ENCODE measurements around the gene CALR.
A peak's percentile ranks its signal among the peaks of the same experiment; 100 is the strongest.
"Not testable (repeated sequence)": the region's sequence is repeated elsewhere in the genome, so short reads cannot be mapped to it uniquely, and the experiment has no call there.

The CALR gene

DNA sequence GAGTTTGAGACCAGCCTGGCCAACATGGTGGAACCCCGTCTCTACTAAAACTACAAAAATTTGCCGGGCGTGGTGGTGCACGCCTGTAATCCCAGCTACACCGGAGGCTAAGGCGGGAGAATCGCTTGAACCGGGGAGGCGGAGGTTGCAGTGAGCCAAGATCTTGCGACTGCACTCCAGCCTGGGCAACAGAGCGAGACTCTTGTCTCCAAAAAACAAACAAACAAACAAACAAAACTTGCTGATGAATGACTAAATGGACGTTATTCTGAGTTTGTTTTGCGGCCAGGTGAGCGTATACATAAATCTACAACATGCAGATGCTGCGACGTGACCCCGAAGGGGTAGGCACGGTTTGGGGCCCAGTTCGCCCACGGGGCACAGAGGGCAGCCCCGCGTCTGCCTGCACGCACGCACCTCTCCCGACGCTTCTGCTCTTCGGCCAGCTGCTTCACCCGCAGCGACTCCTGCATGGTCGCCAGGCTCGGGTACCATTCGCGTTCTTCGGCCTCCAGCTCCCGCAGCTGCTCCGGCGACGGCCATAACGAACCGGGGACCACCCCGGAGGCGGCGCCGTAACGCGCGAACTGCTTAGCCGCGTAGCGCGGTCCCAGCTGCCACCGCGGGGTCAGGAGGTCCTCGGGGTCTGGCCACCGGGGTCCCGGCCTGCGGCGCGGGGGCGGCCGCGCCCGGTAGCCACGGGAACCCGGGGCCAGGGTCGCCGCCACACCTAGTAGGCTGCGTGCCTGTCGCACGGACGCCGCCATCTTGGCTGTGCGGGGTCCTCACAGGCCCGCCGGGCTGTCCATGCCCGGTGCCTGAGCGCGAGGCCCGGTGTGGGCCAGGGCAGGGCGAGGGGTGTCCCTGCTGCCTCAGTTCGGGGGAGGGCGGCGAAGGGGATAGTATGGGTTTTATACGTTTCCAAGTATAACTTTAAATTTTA lies 18.3 kb downstream of the CALR start, which contains the start of gene GADD45GIP1:
Gene GADD45GIP1 (minus strand): TSS at position 778 of the 943 bp plus-strand sequence. CDS start 11 bp downstream, at position 767.
- peak within 1 kb of the TSS; percentile 85 for H3K9ac ChIP-seq (ENCODE audit: low read length)
- no peaks in the 10 kb centered on the region for H3K9me3 ChIP-seq (ENCODE audit: control insufficient read depth, low read depth, low read length)
- peak within 1 kb of the TSS; percentile 18 for H3K27ac ChIP-seq (ENCODE audit: low read length)
- H3K27me3 ChIP-seq (ENCODE audit: control insufficient read depth, insufficient read depth, low read length), result no peaks in the 10 kb centered on the region
- H3K36me3 ChIP-seq (ENCODE audit: control insufficient read depth, low read depth, low read length), result peaks cover 26% of the 10 kb centered on the region
- peaks cover 9% of the 10 kb centered on the region for H3K4me1 ChIP-seq (ENCODE audit: control insufficient read depth, low read depth, low read length)
- H3K4me3 ChIP-seq (ENCODE audit: low read length), result peak within 1 kb of the TSS; percentile 90

- not testable (repeated sequence) for H3K9me3 ChIP-seq (ENCODE audit: control insufficient read depth, low read depth, low read length); H3K4me1 ChIP-seq (ENCODE audit: control insufficient read depth, low read depth, low read length); H3K27ac ChIP-seq (ENCODE audit: low read length); H3K27me3 ChIP-seq (ENCODE audit: control insufficient read depth, insufficient read depth, low read length)
- H3K4me3 ChIP-seq (ENCODE audit: low read length), result peak overlapping the region; percentile 90
- peaks cover 20% of the 10 kb centered on the region for H3K36me3 ChIP-seq (ENCODE audit: control insufficient read depth, low read depth, low read length)
- H3K9ac ChIP-seq (ENCODE audit: low read length), result peak overlapping the region; percentile 85
These were observed 19.1 kb downstream of the CALR start for GRCh38 chr19:12957389-12957952.

DNA sequence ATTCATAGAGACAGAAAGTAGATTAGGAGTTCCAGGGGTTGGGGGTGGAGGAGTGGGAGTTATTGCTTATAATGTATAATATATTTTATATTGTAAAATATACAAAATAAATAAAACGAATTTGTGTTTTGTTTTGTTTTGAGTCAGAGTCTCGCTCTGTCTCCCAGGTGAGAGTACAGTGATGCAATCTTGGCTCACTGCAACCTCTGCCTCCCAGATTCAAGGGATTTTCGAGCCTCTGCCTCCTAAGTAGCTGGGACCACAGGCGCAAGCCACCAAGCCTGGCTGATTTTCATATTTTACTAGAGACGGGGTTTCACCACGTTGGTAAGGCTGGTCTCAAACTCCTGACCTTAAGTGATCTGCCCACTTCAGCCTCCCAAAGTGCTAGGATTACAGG lies 21.1 kb downstream of the CALR start:
- no peak overlapping the region for H3K9ac ChIP-seq (ENCODE audit: low read length)
- H3K9me3 ChIP-seq (ENCODE audit: control insufficient read depth, low read depth, low read length), result no peaks in the 10 kb centered on the region
- peaks cover 4% of the 10 kb centered on the region for H3K4me1 ChIP-seq (ENCODE audit: control insufficient read depth, low read depth, low read length)
- no peak overlapping the region for H3K4me3 ChIP-seq (ENCODE audit: low read length)
- H3K36me3 ChIP-seq (ENCODE audit: control insufficient read depth, low read depth, low read length), result peaks cover 6% of the 10 kb centered on the region
- H3K27ac ChIP-seq (ENCODE audit: low read length), result no peak overlapping the region
- no peaks in the 10 kb centered on the region for H3K27me3 ChIP-seq (ENCODE audit: control insufficient read depth, insufficient read depth, low read length)

DNA sequence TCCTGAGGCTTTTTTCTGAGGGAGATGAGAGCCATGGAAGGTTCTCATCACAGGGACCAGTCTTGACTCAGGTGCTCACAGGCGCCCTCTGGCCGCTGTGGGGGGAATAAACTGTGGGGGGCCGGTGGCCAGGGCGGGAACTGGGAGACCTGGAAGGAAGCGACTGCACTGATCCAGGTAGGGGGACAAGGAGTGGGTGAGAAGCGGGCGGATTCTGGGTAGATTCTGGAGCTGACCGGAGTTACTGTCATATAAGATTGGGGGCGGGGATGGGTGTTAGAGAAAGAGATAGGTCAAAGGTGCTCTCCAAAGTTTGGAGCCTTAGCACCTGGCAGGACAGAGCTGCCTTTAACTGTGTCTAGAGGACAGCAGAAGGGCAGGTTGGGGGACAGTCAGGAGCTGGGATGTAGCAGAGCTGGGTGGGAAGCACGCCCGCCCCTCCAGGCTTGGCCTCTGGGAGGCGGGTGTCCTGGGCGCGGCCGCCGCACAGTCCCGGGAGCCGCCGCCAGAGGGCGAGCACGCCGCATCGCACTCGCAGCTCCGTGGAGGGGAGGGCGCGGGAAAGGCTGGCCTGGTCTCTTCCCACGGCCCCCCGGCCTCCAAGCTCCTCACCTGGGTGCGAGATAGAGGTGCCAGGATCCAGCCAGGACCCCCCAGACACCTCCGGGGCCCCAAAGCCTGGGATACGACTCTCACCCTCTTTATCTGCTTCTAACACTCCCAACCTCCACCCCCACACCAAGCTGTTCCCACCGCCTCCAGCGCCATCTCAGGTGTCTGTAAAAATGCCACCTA lies 26.8 kb downstream of the CALR start:
- Histone ChIP-seq H3K27ac (ENCODE audit: low read length) (peak overlapping the region; percentile 87), H3K36me3 (ENCODE audit: control insufficient read depth, low read depth, low read length) (no peaks in the 10 kb centered on the region), H3K4me1 (ENCODE audit: control insufficient read depth, low read depth, low read length) (peaks cover 3% of the 10 kb centered on the region), H3K27me3 (ENCODE audit: control insufficient read depth, insufficient read depth, low read length) (no peaks in the 10 kb centered on the region), H3K4me3 (ENCODE audit: low read length) (peak overlapping the region; percentile 60), H3K9ac (ENCODE audit: low read length) (peak overlapping the region; percentile 62), H3K9me3 (ENCODE audit: control insufficient read depth, low read depth, low read length) (no peaks in the 10 kb centered on the region)

GRCh38 chr19:12965812-12966135 lies 27.4 kb downstream of the CALR start:
- Histone ChIP-seq H3K27ac (ENCODE audit: low read length) (no peak overlapping the region), H3K4me3 (ENCODE audit: low read length) (peak overlapping the region; percentile 60), H3K9ac (ENCODE audit: low read length) (peak overlapping the region; percentile 62), H3K36me3 (ENCODE audit: control insufficient read depth, low read depth, low read length) (no peaks in the 10 kb centered on the region), H3K4me1 (ENCODE audit: control insufficient read depth, low read depth, low read length) (peaks cover 3% of the 10 kb centered on the region), H3K9me3 (ENCODE audit: control insufficient read depth, low read depth, low read length) (no peaks in the 10 kb centered on the region), H3K27me3 (ENCODE audit: control insufficient read depth, insufficient read depth, low read length) (no peaks in the 10 kb centered on the region)

DNA sequence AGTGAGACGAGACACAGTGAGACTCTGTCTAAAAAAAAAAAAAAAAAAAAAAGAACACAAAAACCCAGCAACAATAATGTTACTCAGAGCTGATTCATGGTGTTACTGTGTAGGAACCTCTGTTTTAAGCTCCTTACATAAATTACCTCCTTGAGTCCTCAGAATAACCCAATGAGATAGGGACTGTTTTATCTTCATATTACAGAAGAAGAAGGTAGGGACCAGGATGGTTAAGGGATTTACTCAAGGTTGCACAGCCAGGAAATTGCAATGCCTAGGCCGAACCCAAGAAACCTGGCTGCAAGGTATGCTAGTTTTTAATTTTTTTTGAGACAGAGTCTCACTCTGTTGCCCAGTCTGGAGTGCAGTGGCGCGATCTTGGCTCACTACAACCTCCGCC lies 29.5 kb downstream of the CALR start:
- Histone ChIP-seq H3K9ac (ENCODE audit: low read length) (no peak overlapping the region), H3K4me3 (ENCODE audit: low read length) (no peak overlapping the region), H3K4me1 (ENCODE audit: control insufficient read depth, low read depth, low read length) (peaks cover 3% of the 10 kb centered on the region), H3K27ac (ENCODE audit: low read length) (no peak overlapping the region), H3K27me3 (ENCODE audit: control insufficient read depth, insufficient read depth, low read length) (no peaks in the 10 kb centered on the region), H3K36me3 (ENCODE audit: control insufficient read depth, low read depth, low read length) (no peaks in the 10 kb centered on the region), H3K9me3 (ENCODE audit: control insufficient read depth, low read depth, low read length) (no peaks in the 10 kb centered on the region)

GRCh38 chr19:12969292-12969988 lies 31.0 kb downstream of the CALR start, which contains the start of gene DAND5:
Gene DAND5 (plus strand): TSS chr19:12969576. CDS start chr19:12969661, 85 bp downstream.
- Histone ChIP-seq H3K4me3 (ENCODE audit: low read length) (no peak within 1 kb of the TSS), H3K36me3 (ENCODE audit: control insufficient read depth, low read depth, low read length) (no peaks in the 10 kb centered on the region), H3K9me3 (ENCODE audit: control insufficient read depth, low read depth, low read length) (no peaks in the 10 kb centered on the region), H3K27ac (ENCODE audit: low read length) (no peak within 1 kb of the TSS), H3K9ac (ENCODE audit: low read length) (no peak within 1 kb of the TSS), H3K4me1 (ENCODE audit: control insufficient read depth, low read depth, low read length) (peaks cover 3% of the 10 kb centered on the region), H3K27me3 (ENCODE audit: control insufficient read depth, insufficient read depth, low read length) (no peaks in the 10 kb centered on the region)

GRCh38 chr19:12970070-12970820 lies 31.8 kb downstream of the CALR start:
- Histone ChIP-seq H3K9me3 (ENCODE audit: control insufficient read depth, low read depth, low read length) (no peaks in the 10 kb centered on the region), H3K9ac (ENCODE audit: low read length) (no peak overlapping the region), H3K27me3 (ENCODE audit: control insufficient read depth, insufficient read depth, low read length) (no peaks in the 10 kb centered on the region), H3K36me3 (ENCODE audit: control insufficient read depth, low read depth, low read length) (no peaks in the 10 kb centered on the region), H3K4me1 (ENCODE audit: control insufficient read depth, low read depth, low read length) (no peaks in the 10 kb centered on the region), H3K27ac (ENCODE audit: low read length) (no peak overlapping the region), H3K4me3 (ENCODE audit: low read length) (no peak overlapping the region)

DNA sequence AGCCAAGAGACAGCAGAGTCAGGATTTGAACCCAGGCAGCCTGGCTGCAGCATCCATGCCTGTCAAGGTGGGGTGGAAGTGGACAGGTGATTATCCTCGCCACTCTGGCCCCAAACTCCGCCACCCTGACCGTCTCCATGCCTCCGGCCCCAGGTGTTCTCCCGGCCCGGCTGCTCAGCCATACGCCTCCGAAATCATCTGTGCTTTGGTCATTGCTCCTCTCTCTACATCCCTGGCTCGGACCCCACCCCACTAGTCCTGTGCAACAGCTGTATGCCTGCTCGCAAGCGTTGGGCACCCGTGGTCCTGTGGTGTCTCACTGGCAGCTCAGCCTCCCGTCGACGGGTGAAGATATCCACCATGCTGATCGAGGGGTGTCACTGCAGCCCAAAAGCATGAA lies 34.8 kb downstream of the CALR start:
- Histone ChIP-seq H3K9me3 (ENCODE audit: control insufficient read depth, low read depth, low read length) (no peaks in the 10 kb centered on the region), H3K27ac (ENCODE audit: low read length) (no peak overlapping the region), H3K27me3 (ENCODE audit: control insufficient read depth, insufficient read depth, low read length) (no peaks in the 10 kb centered on the region), H3K36me3 (ENCODE audit: control insufficient read depth, low read depth, low read length) (no peaks in the 10 kb centered on the region), H3K4me3 (ENCODE audit: low read length) (no peak overlapping the region), H3K4me1 (ENCODE audit: control insufficient read depth, low read depth, low read length) (no peaks in the 10 kb centered on the region), H3K9ac (ENCODE audit: low read length) (no peak overlapping the region)

DNA sequence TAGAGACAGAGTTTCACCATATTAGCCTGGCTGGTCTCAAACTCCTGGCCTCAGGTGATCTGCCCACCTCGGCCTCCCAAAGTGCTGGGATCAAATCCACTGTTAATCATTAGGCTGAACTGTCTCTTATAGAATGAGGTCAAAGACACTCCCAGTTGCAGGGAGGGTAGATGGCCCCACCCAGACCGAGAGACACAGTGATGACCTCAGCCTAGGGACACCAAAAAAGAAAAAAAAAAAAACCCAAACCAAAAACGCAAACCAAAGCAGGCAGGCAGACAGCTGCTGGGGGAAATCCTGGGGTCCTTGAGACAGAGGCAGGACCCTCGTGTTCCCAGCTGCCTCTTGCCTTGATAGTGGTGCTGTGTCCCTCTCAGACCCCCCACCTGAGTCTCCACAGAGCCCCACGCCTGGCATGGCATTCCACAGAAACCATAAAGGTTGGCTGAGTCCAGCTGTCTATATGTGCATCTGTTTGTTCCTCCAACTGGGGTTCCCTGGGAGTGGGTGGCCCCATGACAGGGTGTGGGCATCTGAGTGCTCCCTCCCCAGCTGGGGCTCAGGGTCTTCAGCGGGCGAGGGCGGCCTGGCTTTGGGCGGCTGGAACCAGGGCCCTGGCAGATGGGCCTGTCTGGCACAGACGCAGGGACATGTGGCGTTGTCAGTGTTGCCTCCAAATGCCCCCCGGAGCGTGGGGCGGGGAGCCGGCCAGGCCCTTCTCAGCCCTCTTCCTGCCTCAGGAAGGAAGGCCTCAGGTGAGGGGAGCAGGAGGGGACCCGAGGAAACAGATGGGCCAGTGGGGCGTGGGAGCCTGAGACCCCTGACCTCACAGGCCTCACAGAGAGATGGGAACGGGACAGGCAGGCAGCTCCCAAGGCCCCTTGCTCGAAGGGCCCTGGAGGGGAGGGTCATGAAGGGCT lies 36.2 kb downstream of the CALR start:
- H3K27me3 ChIP-seq (ENCODE audit: control insufficient read depth, insufficient read depth, low read length), result no peaks in the 10 kb centered on the region
- no peaks in the 10 kb centered on the region for H3K9me3 ChIP-seq (ENCODE audit: control insufficient read depth, low read depth, low read length)
- no peak overlapping the region for H3K9ac ChIP-seq (ENCODE audit: low read length)
- H3K4me1 ChIP-seq (ENCODE audit: control insufficient read depth, low read depth, low read length), result no peaks in the 10 kb centered on the region
- no peaks in the 10 kb centered on the region for H3K36me3 ChIP-seq (ENCODE audit: control insufficient read depth, low read depth, low read length)
- H3K27ac ChIP-seq (ENCODE audit: low read length), result no peak overlapping the region
- H3K4me3 ChIP-seq (ENCODE audit: low read length), result no peak overlapping the region

Measured in iPS-18a (cell line).